Muscle of leg (tissue), 11 donors: ENCODE data around the gene ITPR2. TPM values are rescaled to one million over a fixed set of nuclear protein-coding genes. Genes with fewer than 3 reads are reported as not detected.
A peak's percentile ranks its signal among the peaks of the same experiment; 100 is the strongest.

ENCODE experiments used
- DNase-seq: peaks from one replicate; pipeline ENCODE4 v3.0.0; 2013
- H3K27ac ChIP-seq: one replicate; pipeline ENCODE4 v1.5.1; 2013; ENCODE audit warnings: mild to moderate bottlenecking, low read length, control low read depth
- H3K27me3 ChIP-seq: one replicate; pipeline ENCODE4 v1.6.1; 2013; ENCODE audit warnings: low read length; ENCODE audit not compliant: control insufficient read depth, insufficient read depth
- H3K36me3 ChIP-seq: one replicate; pipeline ENCODE4 v1.6.1; 2013; ENCODE audit warnings: low read length; ENCODE audit not compliant: control insufficient read depth, insufficient read depth
- H3K4me1 ChIP-seq: one replicate; pipeline ENCODE4 v1.6.1; 2013; ENCODE audit warnings: low read length; ENCODE audit not compliant: control insufficient read depth, insufficient read depth
- H3K4me3 ChIP-seq: one replicate; pipeline ENCODE4 v1.5.1; 2013; ENCODE audit warnings: low read length, control low read depth
- H3K9me3 ChIP-seq: replicated peaks from 2 replicates; pipeline ENCODE4 v1.6.1; 2013; ENCODE audit warnings: low read depth, low read length; ENCODE audit not compliant: control insufficient read depth
- WGBS: methylation state at CpG from one replicate; pipeline ENCODE4 v1.1.5; 2013; ENCODE audit warnings: missing lambda C conversion rate; ENCODE audit not compliant: insufficient coverage; 5-methylcytosine and 5-hydroxymethylcytosine counted together
- polyA plus RNA-seq, 8 donors: library from polyadenylated mRNA; unstranded; fragments of 120-200 nt; gene quantifications; one replicate each; pipeline versions ENCODE4 v1.2.1 to v1.2.3, GENCODE V29; 2013; ENCODE audit warnings: inconsistent platforms in 1 of 8, low replicate concordance in 1 of 8; ENCODE audit not compliant: insufficient read length in 8 of 8, insufficient read depth in 1 of 8
- total RNA-seq: library from RNA; stranded (reverse); fragments of 120-200 nt; gene quantifications from one replicate; pipeline ENCODE4 v1.2.4, GENCODE V29; 2013

ITPR2 gene
- total and polyA plus RNA-seq, 9 donors, result 1.9 to 5.8 (median 3.5) TPM

DNA sequence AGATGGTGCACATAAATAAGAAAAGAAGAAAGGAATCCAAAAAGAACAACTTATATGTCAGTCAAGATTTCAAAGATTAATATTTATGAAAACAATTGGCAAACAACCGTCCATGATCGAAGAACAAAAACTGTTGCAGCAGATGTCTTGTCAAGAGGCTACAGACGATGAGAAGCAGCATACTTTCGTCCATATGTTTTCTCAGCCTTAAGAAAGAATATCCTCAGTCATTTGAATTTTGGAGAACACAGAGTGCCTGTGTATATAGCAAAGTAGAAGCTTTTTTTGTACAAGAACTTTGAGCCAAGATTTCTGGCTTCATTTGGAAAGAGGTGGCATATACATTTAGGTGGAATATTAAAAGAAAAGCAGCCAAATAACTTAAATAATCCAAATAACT is 297.2 kb downstream of the ITPR2 start:
- Histone ChIP-seq H3K27me3 (no peaks in the 10 kb centered on the region), H3K36me3 (no peaks in the 10 kb centered on the region), H3K27ac (no peak overlapping the region), H3K4me1 (no peaks in the 10 kb centered on the region), H3K9me3 (no peaks in the 10 kb centered on the region), H3K4me3 (no peak overlapping the region)
- peak; percentile 21 for DNase-seq
- no CpG with 5 or more reads among the region's 4 CpGs for whole genome bisulfite sequencing

DNA sequence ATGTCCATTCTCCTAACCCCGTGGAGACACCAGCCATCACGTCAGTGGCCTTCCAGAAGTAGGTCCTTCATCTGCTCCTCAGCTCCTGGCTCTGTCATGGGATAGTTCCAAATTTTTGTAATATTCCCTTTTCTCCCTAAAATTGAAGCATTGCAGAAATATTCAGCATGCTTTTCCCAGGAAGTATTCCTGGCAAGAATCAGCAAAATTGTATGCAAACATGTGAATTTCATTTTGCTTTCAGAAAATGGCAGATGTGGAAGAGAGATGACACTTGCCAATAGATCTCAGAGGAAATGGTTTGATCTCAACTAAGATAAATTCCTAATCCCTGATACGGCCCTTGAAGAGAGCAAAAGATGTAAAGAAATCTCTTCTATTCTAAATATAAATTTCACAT is 298.9 kb downstream of the ITPR2 start:
- DNase-seq, result peak; percentile 68
- Histone ChIP-seq H3K36me3 (no peaks in the 10 kb centered on the region), H3K27me3 (no peaks in the 10 kb centered on the region), H3K27ac (no peak overlapping the region), H3K4me3 (no peak overlapping the region), H3K4me1 (no peaks in the 10 kb centered on the region), H3K9me3 (no peaks in the 10 kb centered on the region)
- 46% methylated on average over 2 of the region's 3 CpGs for WGBS

DNA sequence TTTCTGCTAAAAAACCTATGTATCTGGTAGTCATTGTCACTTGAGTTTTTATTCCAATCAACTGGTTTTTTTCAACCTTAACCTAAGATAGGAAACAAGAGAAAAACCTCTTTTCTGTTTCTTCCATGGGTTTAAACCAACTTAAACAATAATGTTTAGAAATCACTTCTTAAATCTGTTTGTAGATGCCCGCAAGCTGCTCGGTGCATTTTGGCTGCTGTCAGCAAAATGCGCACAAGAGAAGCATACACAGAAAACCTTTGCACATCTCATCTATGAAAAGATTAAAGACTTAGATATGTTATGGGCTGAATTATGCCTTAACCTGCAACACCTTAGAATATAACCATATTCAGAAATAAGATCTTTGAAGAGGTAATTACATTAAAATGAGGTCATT is 299.8 kb downstream of the ITPR2 start:
- no CpG with 5 or more reads among the region's 3 CpGs for WGBS
- H3K27ac ChIP-seq, result no peak overlapping the region

DNA sequence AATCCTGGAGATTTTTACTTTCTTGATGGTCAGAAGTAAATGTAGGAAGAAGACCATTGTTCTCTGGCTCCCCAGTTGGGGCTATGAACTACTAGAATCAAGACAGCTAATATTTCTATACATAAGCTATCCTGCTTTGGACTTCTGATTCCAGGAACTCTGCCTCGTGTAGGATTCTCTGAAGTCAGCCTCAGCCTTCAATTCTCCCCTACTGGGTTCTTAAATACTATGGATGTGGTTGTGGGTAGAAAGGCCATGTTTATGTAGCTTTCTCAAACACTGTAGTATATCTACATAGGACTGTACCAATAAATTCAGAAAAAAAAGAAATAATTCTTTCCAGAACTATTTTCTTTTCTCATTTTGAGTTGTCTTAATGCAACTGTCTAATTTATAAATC is 302.5 kb downstream of the ITPR2 start:
- WGBS, result no CpG with 5 or more reads among the region's 1 CpG
- H3K27ac ChIP-seq, result no peak overlapping the region

More for the DNA sequence above, 299.8 kb downstream of the ITPR2 start:
- Histone ChIP-seq H3K4me3 (no peak overlapping the region), H3K36me3 (no peaks in the 10 kb centered on the region), H3K27me3 (no peaks in the 10 kb centered on the region), H3K9me3 (no peaks in the 10 kb centered on the region), H3K4me1 (no peaks in the 10 kb centered on the region)
- DNase-seq, result no peak

DNA sequence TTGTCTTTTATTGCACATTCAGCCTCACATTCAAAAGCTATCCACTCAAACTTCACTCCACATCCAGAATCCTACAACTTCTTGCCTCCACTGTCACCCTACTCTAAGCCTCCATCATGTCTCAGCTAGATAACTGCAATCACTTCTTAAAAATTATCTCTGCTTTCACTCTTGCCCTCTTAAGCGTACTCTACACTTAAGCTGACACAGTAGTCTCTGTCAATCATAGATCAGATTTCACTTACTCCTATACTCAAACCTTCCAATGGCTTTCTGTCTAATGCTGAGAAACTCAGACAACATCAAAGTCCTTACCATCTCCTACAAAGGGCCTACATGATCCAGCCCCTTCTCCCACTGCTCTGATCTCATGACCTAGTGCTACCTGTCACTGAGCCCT is 304.1 kb downstream of the ITPR2 start:
- no peaks in the 10 kb centered on the region for H3K36me3 ChIP-seq
- H3K4me1 ChIP-seq, result no peaks in the 10 kb centered on the region
- no peak overlapping the region for H3K27ac ChIP-seq
- WGBS, result 81% methylated on average over 1 of the region's 1 CpG
- no peaks in the 10 kb centered on the region for H3K27me3 ChIP-seq
- DNase-seq, result no peak
- peaks cover 6% of the 10 kb centered on the region for H3K9me3 ChIP-seq
- no peak overlapping the region for H3K4me3 ChIP-seq

More for the DNA sequence above, 302.5 kb downstream of the ITPR2 start:
- Histone ChIP-seq H3K36me3 (no peaks in the 10 kb centered on the region), H3K27me3 (no peaks in the 10 kb centered on the region), H3K4me1 (no peaks in the 10 kb centered on the region), H3K4me3 (no peak overlapping the region), H3K9me3 (peaks cover 2% of the 10 kb centered on the region)
- DNase-seq, result no peak

- no CpG with 5 or more reads among the region's 4 CpGs for WGBS
- peaks cover 6% of the 10 kb centered on the region for H3K9me3 ChIP-seq
- no peak for DNase-seq
- H3K4me3 ChIP-seq, result no peak overlapping the region
- no peaks in the 10 kb centered on the region for H3K27me3 ChIP-seq
- no peak overlapping the region for H3K27ac ChIP-seq
- H3K36me3 ChIP-seq, result no peaks in the 10 kb centered on the region
- H3K4me1 ChIP-seq, result no peaks in the 10 kb centered on the region
Measured at GRCh38 chr12:26527682-26528081, 305.3 kb downstream of the ITPR2 start.

- H3K27ac ChIP-seq, result no peak overlapping the region
- DNase-seq, result no peak
- WGBS, result no CpG with 5 or more reads among the region's 2 CpGs
- H3K36me3 ChIP-seq, result no peaks in the 10 kb centered on the region
- H3K4me3 ChIP-seq, result no peak overlapping the region
- H3K4me1 ChIP-seq, result no peaks in the 10 kb centered on the region
- H3K9me3 ChIP-seq, result peaks cover 6% of the 10 kb centered on the region
- H3K27me3 ChIP-seq, result no peaks in the 10 kb centered on the region
Measured at GRCh38 chr12:26524862-26525465, 308.0 kb downstream of the ITPR2 start.

DNA sequence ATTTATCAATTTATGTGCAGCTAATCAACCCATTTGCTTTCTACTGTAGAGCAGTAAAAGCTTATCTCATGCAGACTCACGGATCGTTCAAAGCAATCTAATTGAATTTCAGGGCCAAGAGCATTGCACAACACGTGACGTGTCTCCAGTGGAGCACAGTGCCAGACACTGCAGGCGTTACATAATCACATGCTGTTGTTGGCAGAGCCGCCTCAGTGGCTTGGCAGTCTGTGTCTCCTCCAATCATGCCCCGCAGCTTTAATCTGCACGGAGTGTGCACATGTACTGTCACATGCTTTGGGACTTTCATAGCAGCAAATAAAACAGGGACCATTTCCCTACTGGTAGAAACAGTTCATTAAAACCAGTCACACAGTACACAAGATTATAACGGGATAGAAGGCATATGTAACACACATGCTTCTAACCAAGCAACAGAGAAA is 309.3 kb downstream of the ITPR2 start:
- Histone ChIP-seq H3K4me1 (no peaks in the 10 kb centered on the region), H3K36me3 (no peaks in the 10 kb centered on the region), H3K27me3 (no peaks in the 10 kb centered on the region), H3K9me3 (peaks cover 6% of the 10 kb centered on the region), H3K4me3 (no peak overlapping the region), H3K27ac (no peak overlapping the region)
- WGBS, result 41% methylated on average over 8 of the region's 9 CpGs
- DNase-seq, result peak; percentile 74

- no peak for DNase-seq
- Histone ChIP-seq H3K4me3 (no peak overlapping the region), H3K27ac (no peak overlapping the region), H3K27me3 (no peaks in the 10 kb centered on the region), H3K4me1 (no peaks in the 10 kb centered on the region), H3K36me3 (no peaks in the 10 kb centered on the region), H3K9me3 (peaks cover 5% of the 10 kb centered on the region)
Measured at GRCh38 chr12:26520869-26521268, 312.1 kb downstream of the ITPR2 start.

- no CpG with 5 or more reads among the region's 1 CpG for WGBS
- DNase-seq, result peak; percentile 68
Measured at GRCh38 chr12:26520109-26520508, 312.9 kb downstream of the ITPR2 start.

GRCh38 chr12:26519462-26519861 is 313.5 kb downstream of the ITPR2 start:
- H3K36me3 ChIP-seq, result no peaks in the 10 kb centered on the region
- no peaks in the 10 kb centered on the region for H3K9me3 ChIP-seq
- no peaks in the 10 kb centered on the region for H3K4me1 ChIP-seq
- no CpG with 5 or more reads among the region's 3 CpGs for whole genome bisulfite sequencing
- H3K27me3 ChIP-seq, result no peaks in the 10 kb centered on the region
- no peak overlapping the region for H3K27ac ChIP-seq
- no peak overlapping the region for H3K4me3 ChIP-seq
- peak; percentile 75 for DNase-seq

More at GRCh38 chr12:26520109-26520508, 312.9 kb downstream of the ITPR2 start:
- Histone ChIP-seq H3K9me3 (peaks cover 3% of the 10 kb centered on the region), H3K27ac (no peak overlapping the region), H3K4me3 (no peak overlapping the region), H3K36me3 (no peaks in the 10 kb centered on the region), H3K4me1 (no peaks in the 10 kb centered on the region), H3K27me3 (no peaks in the 10 kb centered on the region)
